ENCODE results near the gene TRMT112. TPM values are rescaled to one million over a fixed set of nuclear protein-coding genes. Genes with fewer than 3 reads are reported as not detected.

The TRMT112 gene
- total RNA-seq, 4 donors from 2014 or later: 228 to 435 (median 237) TPM

- intact Hi-C loops (cut with DNase I): no loop called here
- H3K27ac ChIP-seq: no peak overlapping the region
- no peaks in the 10 kb centered on the region for H3K27me3 ChIP-seq
- H3K4me3 ChIP-seq (replicated peaks in 1 of 3): no peak overlapping the region
- no peak for DNase-seq
- TF ChIP-seq CTCF (IDR thresholded peaks at IDR 0.05) (no peak), POLR2A (IDR thresholded peaks at IDR 0.05) (no peak)
- no peaks in the 10 kb centered on the region for H3K36me3 ChIP-seq
- 89 to 93% methylated on average over 11 to 13 of the region's 18 CpGs for WGBS, 2 donors
- peaks cover 0 to 8% of the 10 kb centered on the region in 2 donors for H3K4me1 ChIP-seq
- no peaks in the 10 kb centered on the region for H3K9me3 ChIP-seq
Observed at GRCh38 chr11:64351136-64351631, 33.8 kb upstream of the TRMT112 start.

GRCh38 chr11:64349404-64349803 is 32.0 kb upstream of the TRMT112 start:
- no peaks in the 10 kb centered on the region for H3K27me3 ChIP-seq
- DNase-seq: no peak
- H3K4me1 ChIP-seq: no peaks in the 10 kb centered on the region
- intact Hi-C loops (cut with DNase I): no loop called here
- TF ChIP-seq CTCF (IDR thresholded peaks at IDR 0.05) (no peak), POLR2A (IDR thresholded peaks at IDR 0.05) (no peak)
- no peak overlapping the region for H3K4me3 ChIP-seq (replicated peaks in 1 of 3)
- no peak overlapping the region for H3K27ac ChIP-seq
- no peaks in the 10 kb centered on the region for H3K36me3 ChIP-seq
- 73 to 90% methylated on average over 10 to 11 of the region's 11 CpGs for WGBS, 2 donors
- no peaks in the 10 kb centered on the region for H3K9me3 ChIP-seq

- intact Hi-C loops (cut with DNase I): no loop called here
- H3K27me3 ChIP-seq: no peaks in the 10 kb centered on the region
- WGBS, 2 donors: 85 to 92% methylated on average over 7 of the region's 7 CpGs
- TF ChIP-seq CTCF (IDR thresholded peaks at IDR 0.05): no peak
- TF ChIP-seq POLR2A (IDR thresholded peaks at IDR 0.05): no peak
- H3K27ac ChIP-seq: no peak overlapping the region
- H3K36me3 ChIP-seq: no peaks in the 10 kb centered on the region
- H3K4me1 ChIP-seq: no peaks in the 10 kb centered on the region
- H3K9me3 ChIP-seq: no peaks in the 10 kb centered on the region
- no peak overlapping the region for H3K4me3 ChIP-seq (replicated peaks in 1 of 3)
- DNase-seq: no peak
Observed at GRCh38 chr11:64349025-64349387, 31.6 kb upstream of the TRMT112 start.

- TF ChIP-seq CTCF (IDR thresholded peaks at IDR 0.05) (no peak), POLR2A (IDR thresholded peaks at IDR 0.05) (no peak)
- Histone ChIP-seq H3K27ac (no peak overlapping the region), H3K36me3 (no peaks in the 10 kb centered on the region), H3K9me3 (no peaks in the 10 kb centered on the region), H3K4me3 (replicated peaks in 1 of 3) (no peak overlapping the region), H3K4me1 (no peaks in the 10 kb centered on the region), H3K27me3 (no peaks in the 10 kb centered on the region)
- DNase-seq: no peak
- 66 to 75% methylated on average over 8 to 11 of the region's 14 CpGs for WGBS, 2 donors
- intact Hi-C loops (cut with DNase I): no loop called here
Observed at GRCh38 chr11:64348383-64349024, 31.1 kb upstream of the TRMT112 start.

- WGBS, 2 donors: 82 to 89% methylated on average over 10 to 12 of the region's 12 CpGs
- intact Hi-C loops (cut with DNase I): no loop called here
- no peak overlapping the region for H3K4me3 ChIP-seq (replicated peaks in 1 of 3)
- TF ChIP-seq CTCF (IDR thresholded peaks at IDR 0.05) (no peak), POLR2A (IDR thresholded peaks at IDR 0.05) (no peak)
- H3K36me3 ChIP-seq: no peaks in the 10 kb centered on the region
- peaks cover 0 to 8% of the 10 kb centered on the region in 2 donors for H3K4me1 ChIP-seq
- no peak for DNase-seq
- H3K27me3 ChIP-seq: no peaks in the 10 kb centered on the region
- no peak overlapping the region for H3K27ac ChIP-seq
- H3K9me3 ChIP-seq: no peaks in the 10 kb centered on the region
Observed at GRCh38 chr11:64347193-64347867, 30.0 kb upstream of the TRMT112 start.

Data from thyroid gland (tissue), 4 donors.